GM19438 (cell line): ENCODE data around the gene LYPLAL1.

Experiments
- ATAC-seq: cut with Tn5 transposase; IDR thresholded peaks from one replicate; pipeline ENCODE4 v1.9.1; 2021; ENCODE audit warnings: low read depth; ENCODE audit not compliant: unreplicated experiment

Gene LYPLAL1

GRCh38 chr1:219173758-219174459, at the start of gene LYPLAL1:
TSS of gene LYPLAL1 (plus strand) at chr1:219173878. CDS start at chr1:219173891, 13 bp downstream.
- ATAC-seq, result peak; percentile 53

GRCh38 chr1:219124163-219124562, 49.5 kb upstream of the LYPLAL1 start:
- ATAC-seq, result no peak

GRCh38 chr1:219125342-219125741, 48.3 kb upstream of the LYPLAL1 start:
- ATAC-seq, result no peak

GRCh38 chr1:219126377-219126776, 47.3 kb upstream of the LYPLAL1 start:
- no peak for ATAC-seq

- no peak for ATAC-seq
Measured at GRCh38 chr1:219128957-219129356, 44.7 kb upstream of the LYPLAL1 start.

- no peak for ATAC-seq
Measured at GRCh38 chr1:219130366-219130935, 43.2 kb upstream of the LYPLAL1 start.

- ATAC-seq, result no peak
Measured at GRCh38 chr1:219132939-219133338, 40.7 kb upstream of the LYPLAL1 start.

- no peak for ATAC-seq
Measured at GRCh38 chr1:219138747-219139146, 34.9 kb upstream of the LYPLAL1 start.

GRCh38 chr1:219140303-219140877, 33.3 kb upstream of the LYPLAL1 start:
- no peak for ATAC-seq

GRCh38 chr1:219143735-219144134, 29.9 kb upstream of the LYPLAL1 start:
- ATAC-seq, result no peak

GRCh38 chr1:219144658-219145315, 28.9 kb upstream of the LYPLAL1 start:
- ATAC-seq, result no peak

- ATAC-seq, result no peak
Measured at GRCh38 chr1:219147571-219148019, 26.1 kb upstream of the LYPLAL1 start.

- no peak for ATAC-seq
Measured at GRCh38 chr1:219149009-219149577, 24.6 kb upstream of the LYPLAL1 start.

- no peak for ATAC-seq
Measured at GRCh38 chr1:219149953-219150352, 23.7 kb upstream of the LYPLAL1 start.

- no peak for ATAC-seq
Measured at GRCh38 chr1:219150913-219151312, 22.8 kb upstream of the LYPLAL1 start.

- no peak for ATAC-seq
Measured at GRCh38 chr1:219151467-219151866, 22.2 kb upstream of the LYPLAL1 start.

GRCh38 chr1:219152751-219153150, 20.9 kb upstream of the LYPLAL1 start:
- ATAC-seq, result no peak

GRCh38 chr1:219153723-219154122, 20.0 kb upstream of the LYPLAL1 start:
- ATAC-seq, result no peak

GRCh38 chr1:219155135-219155534, 18.5 kb upstream of the LYPLAL1 start:
- no peak for ATAC-seq

GRCh38 chr1:219159946-219160645, 13.6 kb upstream of the LYPLAL1 start:
- ATAC-seq, result no peak
